ENCODE measurements around the gene MRNIP.

GRCh38 chr5:179872055-179872827 is 13.6 kb upstream of the MRNIP start:
- TF ChIP-seq ESRRA (IDR thresholded peaks at IDR 0.05; ENCODE audit: borderline replicate concordance, low read length) (no peak), REST (IDR thresholded peaks at IDR 0.05) (no peak)
